ENCODE data around the gene ACSS3. TPM values are rescaled to one million over a fixed set of nuclear protein-coding genes. Genes with fewer than 3 reads are reported as not detected.

The ACSS3 gene
- total RNA-seq, 2 experiments from 2014 or later = not detected

DNA sequence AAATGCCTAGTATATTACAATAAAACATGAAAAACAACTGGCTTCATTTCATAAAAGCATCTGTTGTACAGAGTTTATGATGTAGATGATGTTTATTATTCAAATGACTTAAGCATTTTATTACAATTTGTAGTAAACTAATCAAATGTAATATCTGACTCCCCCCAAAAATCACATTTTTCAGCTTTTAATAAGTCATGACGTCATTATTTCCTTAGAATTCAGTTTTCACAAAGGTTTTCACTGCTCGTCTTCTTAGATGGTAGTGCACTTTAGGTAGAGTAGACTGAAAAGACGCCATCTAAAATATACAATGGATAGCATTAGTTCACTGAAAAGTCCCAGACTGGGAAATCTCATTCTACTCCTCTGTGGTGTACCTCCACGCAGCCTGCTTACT, 181.5 kb downstream of the ACSS3 start:
- DNase-seq (no peak), ATAC-seq (no peak)
- ChIA-PET POLR2A (no interaction called here), CTCF (no interaction called here)
- Mint-ChIP-seq H3K4me3 (no peak overlapping the region), H3K9me3 (no peaks in the 10 kb centered on the region), H3K27ac (no peak overlapping the region), H3K36me3 (ENCODE audit: low read depth) (no peaks in the 10 kb centered on the region), H3K27me3 (no peaks in the 10 kb centered on the region), H3K4me1 (ENCODE audit: low read depth) (no peaks in the 10 kb centered on the region)
- intact Hi-C loops (cut with micrococcal nuclease) = no loop called here
- TF ChIP-seq CTCF (IDR thresholded peaks at IDR 0.05) = no peak

GRCh38 chr12:81261508-81262207, 183.8 kb downstream of the ACSS3 start:
- H3K4me1 Mint-ChIP-seq (ENCODE audit: low read depth) = no peaks in the 10 kb centered on the region
- no peak for TF ChIP-seq CTCF (IDR thresholded peaks at IDR 0.05)
- H3K4me3 Mint-ChIP-seq = no peak overlapping the region
- DNase-seq = no peak
- ChIA-PET POLR2A (no interaction called here), CTCF (no interaction called here)
- H3K9me3 Mint-ChIP-seq = no peaks in the 10 kb centered on the region
- no peaks in the 10 kb centered on the region for H3K36me3 Mint-ChIP-seq (ENCODE audit: low read depth)
- intact Hi-C loops (cut with micrococcal nuclease) = no loop called here
- ATAC-seq = no peak
- no peaks in the 10 kb centered on the region for H3K27me3 Mint-ChIP-seq
- H3K27ac Mint-ChIP-seq = no peak overlapping the region

- no peaks in the 10 kb centered on the region for H3K4me1 Mint-ChIP-seq (ENCODE audit: low read depth)
Measured at GRCh38 chr12:81263072-81263471, 185.2 kb downstream of the ACSS3 start.

DNA sequence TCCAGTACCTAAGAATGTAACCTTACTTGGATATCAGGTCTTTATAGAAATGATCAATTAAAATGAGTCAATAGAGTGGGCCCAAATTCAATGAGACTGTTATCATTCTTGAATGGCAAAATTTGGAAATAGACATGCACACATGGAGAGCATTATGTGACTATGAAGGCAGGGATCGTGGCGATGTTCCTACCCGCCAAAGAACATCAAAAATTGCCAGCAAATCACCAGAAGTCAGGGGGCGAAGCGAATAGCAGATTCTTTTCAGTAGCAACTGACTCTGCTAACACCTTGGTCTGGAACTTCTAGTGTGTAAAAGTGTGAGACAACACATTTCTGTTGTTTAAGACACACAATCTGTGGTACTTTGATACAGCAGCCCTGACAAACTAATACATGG, 192.5 kb downstream of the ACSS3 start:
- Mint-ChIP-seq H3K9me3 (no peaks in the 10 kb centered on the region), H3K36me3 (ENCODE audit: low read depth) (no peaks in the 10 kb centered on the region), H3K4me3 (no peak overlapping the region), H3K27me3 (no peaks in the 10 kb centered on the region), H3K4me1 (ENCODE audit: low read depth) (no peaks in the 10 kb centered on the region), H3K27ac (no peak overlapping the region)
- DNase-seq = no peak
- POLR2A ChIA-PET = no interaction called here
- ATAC-seq = no peak
- intact Hi-C loops (cut with micrococcal nuclease) = no loop called here
- TF ChIP-seq CTCF (IDR thresholded peaks at IDR 0.05) = no peak
- CTCF ChIA-PET = interaction anchor here (0.7 kb wide), 1 partner anchor 26 kb away, joined by 3 read pairs; no protein-coding TSS in a partner anchor

More at GRCh38 chr12:81263072-81263471, 185.2 kb downstream of the ACSS3 start:
- DNase-seq (no peak), ATAC-seq (no peak)
- H3K36me3 Mint-ChIP-seq (ENCODE audit: low read depth) = no peaks in the 10 kb centered on the region
- ChIA-PET POLR2A (no interaction called here), CTCF (no interaction called here)
- no peaks in the 10 kb centered on the region for H3K27me3 Mint-ChIP-seq
- intact Hi-C loops (cut with micrococcal nuclease) = no loop called here
- no peak overlapping the region for H3K4me3 Mint-ChIP-seq
- no peak for TF ChIP-seq CTCF (IDR thresholded peaks at IDR 0.05)
- H3K9me3 Mint-ChIP-seq = no peaks in the 10 kb centered on the region
- no peak overlapping the region for H3K27ac Mint-ChIP-seq

- H3K27ac Mint-ChIP-seq = no peak overlapping the region
- ChIA-PET POLR2A (no interaction called here), CTCF (no interaction called here)
- H3K4me3 Mint-ChIP-seq = no peak overlapping the region
- no peaks in the 10 kb centered on the region for H3K4me1 Mint-ChIP-seq (ENCODE audit: low read depth)
- DNase-seq (no peak), ATAC-seq (no peak)
- intact Hi-C loops (cut with micrococcal nuclease) = no loop called here
- no peaks in the 10 kb centered on the region for H3K27me3 Mint-ChIP-seq
- no peaks in the 10 kb centered on the region for H3K36me3 Mint-ChIP-seq (ENCODE audit: low read depth)
- H3K9me3 Mint-ChIP-seq = no peaks in the 10 kb centered on the region
- TF ChIP-seq CTCF (IDR thresholded peaks at IDR 0.05) = no peak
Measured at GRCh38 chr12:81274637-81275529, 197.0 kb downstream of the ACSS3 start.

All from activated CD8-positive, alpha-beta T cell treated with anti-CD3 and anti-CD28 coated beads for 36 hours (primary cell).